Panc1 (cell line): Measurements from ENCODE around the gene RBM8A. TPM values are rescaled to one million over a fixed set of nuclear protein-coding genes. Genes with fewer than 3 reads are reported as not detected.

ENCODE experiments used
- ATAC-seq: fragments of 200-7000 bp; cut with Tn5 transposase; 2 replicates; pipeline ENCODE4 v1.9.1; 2020; ENCODE audit warnings: mild to moderate bottlenecking, moderate library complexity
- BruUV-seq: library from RNA; stranded (reverse); fragments of 400-500 nt; replicated peaks from 2 replicates; lab custom pipeline; 2021; lab: Mats Ljungman, UMichigan
- CTCF ChIA-PET: fragments of 300-600 bp; sonication (Branson Sonifier 250); formaldehyde crosslinking; loops from one replicate; lab custom pipeline; 2022; ENCODE audit warnings: antibody characterized with exemption; lab: Charles Lee
- POLR2A ChIA-PET: fragments of 300-600 bp; sonication (Branson Sonifier 250); formaldehyde crosslinking; loops from one replicate; lab custom pipeline; 2022; ENCODE audit warnings: antibody characterized with exemption; lab: Charles Lee
- DNase-seq: peaks from one replicate; pipeline ENCODE4 v3.0.0-alpha.2; 2010; ENCODE audit warnings: low read depth, low spot score
- H3K27ac ChIP-seq: 2 replicates; pipeline ENCODE4 v1.5.1; 2011; ENCODE audit warnings: mild to moderate bottlenecking, low read length, inconsistent platforms
- H3K27me3 ChIP-seq: fragments of 200-500 bp; sonication (Bioruptor generic); 2 replicates; pipeline ENCODE4 v1.6.0; 2014; ENCODE audit warnings: low read length, inconsistent platforms; ENCODE audit not compliant: control insufficient read depth, insufficient read depth
- H3K36me3 ChIP-seq: fragments of 200-500 bp; sonication (Bioruptor generic); 2 replicates; pipeline ENCODE4 v1.5.1; 2014; ENCODE audit warnings: inconsistent platforms, mild to moderate bottlenecking, low read length, moderate library complexity; ENCODE audit not compliant: control insufficient read depth, insufficient read depth
- H3K4me1 ChIP-seq: 2 replicates; pipeline ENCODE4 v1.5.1; 2011; ENCODE audit warnings: inconsistent platforms, mild to moderate bottlenecking, low read length, moderate library complexity; ENCODE audit not compliant: control insufficient read depth, insufficient read depth
- H3K4me3 ChIP-seq, 2 experiments: 2 replicates each; pipeline ENCODE4 v1.5.1; 2011 to 2012; ENCODE audit warnings: low read depth in 2 of 2, low read length in 2 of 2, mild to moderate bottlenecking in 2 of 2, inconsistent platforms in 1 of 2, moderate library complexity in 1 of 2
- H3K9me3 ChIP-seq: fragments of 200-500 bp; sonication (Bioruptor generic); 2 replicates; pipeline ENCODE4 v1.5.1; 2014; ENCODE audit warnings: low read depth, mild to moderate bottlenecking, inconsistent platforms, low read length, moderate library complexity; ENCODE audit not compliant: control insufficient read depth, insufficient read depth
- POLR2AphosphoS5 ChIP-seq: IDR thresholded peaks from 2 replicates; pipeline ENCODE4 v1.6.1; 2012; ENCODE audit warnings: mild to moderate bottlenecking, low read depth, low read length, moderate library complexity
- REST ChIP-seq, 2 experiments: IDR thresholded peaks; 2 replicates each; pipeline ENCODE4 v1.6.1; 2011 to 2012; ENCODE audit warnings: low read depth in 2 of 2, control low read depth in 1 of 2, low read length in 1 of 2, mild to moderate bottlenecking in 1 of 2, moderate library complexity in 1 of 2; ENCODE audit not compliant: insufficient read depth in 1 of 2
- SIN3A ChIP-seq: IDR thresholded peaks from 2 replicates; pipeline ENCODE4 v1.6.1; 2012; ENCODE audit warnings: low read depth, mild to moderate bottlenecking, low read length, moderate library complexity, borderline replicate concordance; ENCODE audit not compliant: insufficient read depth
- TCF7L2 ChIP-seq: IDR thresholded peaks from 2 replicates; pipeline ENCODE4 v1.6.1; 2011; ENCODE audit warnings: mild to moderate bottlenecking, low read depth, low read length, inconsistent platforms
- in situ Hi-C: cut with HindIII; loops from 2 replicates; pipeline ENCODE4 v1.10.0; 2016; ENCODE audit warnings: low sequenced_read_pairs, low pct_unique_long_range_greater_than_20kb
- intact Hi-C: fragments of 100-400 bp; cut with micrococcal nuclease; formaldehyde crosslinking; loops from one replicate; pipeline ENCODE4 v1.10.0; 2022; ENCODE audit not compliant: unreplicated experiment
- total RNA-seq: library from RNA; stranded (reverse); gene quantifications from one replicate; pipeline ENCODE4 v1.2.1, GENCODE V29; 2021; ENCODE audit not compliant: unreplicated experiment
- TF ChIP-seq, protein P1 (sequence below): fragments of 450-650 bp; IDR thresholded peaks from 2 replicates; pipeline ENCODE4 v1.5.1; 2017; ENCODE audit warnings: mild to moderate bottlenecking

Gene RBM8A
- total RNA-seq, 1 experiment from 2014 or later, result 172 TPM

- TF ChIP-seq POLR2AphosphoS5, result no peak
- TF ChIP-seq SIN3A, result no peak
- TF ChIP-seq TCF7L2, result no peak
- TF ChIP-seq, protein P1, sequence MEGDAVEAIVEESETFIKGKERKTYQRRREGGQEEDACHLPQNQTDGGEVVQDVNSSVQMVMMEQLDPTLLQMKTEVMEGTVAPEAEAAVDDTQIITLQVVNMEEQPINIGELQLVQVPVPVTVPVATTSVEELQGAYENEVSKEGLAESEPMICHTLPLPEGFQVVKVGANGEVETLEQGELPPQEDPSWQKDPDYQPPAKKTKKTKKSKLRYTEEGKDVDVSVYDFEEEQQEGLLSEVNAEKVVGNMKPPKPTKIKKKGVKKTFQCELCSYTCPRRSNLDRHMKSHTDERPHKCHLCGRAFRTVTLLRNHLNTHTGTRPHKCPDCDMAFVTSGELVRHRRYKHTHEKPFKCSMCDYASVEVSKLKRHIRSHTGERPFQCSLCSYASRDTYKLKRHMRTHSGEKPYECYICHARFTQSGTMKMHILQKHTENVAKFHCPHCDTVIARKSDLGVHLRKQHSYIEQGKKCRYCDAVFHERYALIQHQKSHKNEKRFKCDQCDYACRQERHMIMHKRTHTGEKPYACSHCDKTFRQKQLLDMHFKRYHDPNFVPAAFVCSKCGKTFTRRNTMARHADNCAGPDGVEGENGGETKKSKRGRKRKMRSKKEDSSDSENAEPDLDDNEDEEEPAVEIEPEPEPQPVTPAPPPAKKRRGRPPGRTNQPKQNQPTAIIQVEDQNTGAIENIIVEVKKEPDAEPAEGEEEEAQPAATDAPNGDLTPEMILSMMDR, result no peak
- TF ChIP-seq REST (IDR thresholded peaks at IDR 0.05; ENCODE audit: insufficient read depth in 1 of 2, low read depth in 2 of 2, low read length in 1 of 2), result no peak
- intact Hi-C loops (no loop called here), in situ Hi-C loops (no loop called here)
- CTCF ChIA-PET, result no interaction called here
- peaks cover 21% of the 10 kb centered on the region for H3K4me1 ChIP-seq
- no peak for DNase-seq
- no peak for ATAC-seq
- no peaks in the 10 kb centered on the region for H3K27me3 ChIP-seq
- BruUV-seq, result no TSS peak
- H3K27ac ChIP-seq, result no peak overlapping the region
- no peaks in the 10 kb centered on the region for H3K36me3 ChIP-seq
- POLR2A ChIA-PET, result no interaction called here
- H3K9me3 ChIP-seq, result no peaks in the 10 kb centered on the region
- no peak overlapping the region for H3K4me3 ChIP-seq
Measured at GRCh38 chr1:145952903-145953302, 25.6 kb upstream of the RBM8A start.

DNA sequence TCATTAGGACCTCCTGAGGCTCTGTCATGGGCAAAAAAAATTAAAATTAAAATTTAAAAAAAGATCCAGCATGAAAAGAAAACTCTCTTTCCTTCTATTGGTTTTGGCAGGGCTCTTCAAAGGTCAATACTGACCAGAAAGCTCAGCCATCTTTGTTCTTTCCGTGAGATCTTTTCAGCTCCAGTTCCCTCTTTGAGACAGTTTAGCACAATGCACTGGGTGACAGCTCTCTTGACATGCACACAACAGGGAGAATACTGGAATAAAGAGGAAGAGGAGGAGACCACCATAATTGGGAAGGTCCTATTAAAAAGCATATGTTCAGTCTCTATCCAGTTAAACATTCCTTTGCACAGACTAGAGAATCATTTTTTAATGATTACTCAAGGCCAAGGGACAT is 24.2 kb upstream of the RBM8A start:
- intact Hi-C loops, result no loop called here
- no peak for DNase-seq
- no peak for ATAC-seq
- ChIA-PET POLR2A (no interaction called here), CTCF (no interaction called here)
- H3K27me3 ChIP-seq, result no peaks in the 10 kb centered on the region
- H3K4me3 ChIP-seq, result no peak overlapping the region
- no peak overlapping the region for H3K27ac ChIP-seq
- H3K36me3 ChIP-seq, result no peaks in the 10 kb centered on the region
- no peak for TF ChIP-seq REST (IDR thresholded peaks at IDR 0.05; ENCODE audit: insufficient read depth in 1 of 2, low read depth in 2 of 2, low read length in 1 of 2)
- TF ChIP-seq, protein P1, result no peak
- TF ChIP-seq SIN3A, result no peak
- TF ChIP-seq POLR2AphosphoS5, result no peak
- TF ChIP-seq TCF7L2, result no peak
- no peaks in the 10 kb centered on the region for H3K9me3 ChIP-seq
- peaks cover 16% of the 10 kb centered on the region for H3K4me1 ChIP-seq
- in situ Hi-C loops, result no loop called here
- BruUV-seq, result no TSS peak
